HG02798 (cell line): ENCODE data around the gene KIF1B.
"Not testable (repeated sequence)": the region's sequence is repeated elsewhere in the genome, so short reads cannot be mapped to it uniquely, and the experiment has no call there.

Experiments
- ATAC-seq: cut with Tn5 transposase; IDR thresholded peaks from one replicate; pipeline ENCODE4 v1.9.1; 2021; ENCODE audit warnings: mild to moderate bottlenecking; ENCODE audit not compliant: unreplicated experiment, poor library complexity

The KIF1B gene

DNA sequence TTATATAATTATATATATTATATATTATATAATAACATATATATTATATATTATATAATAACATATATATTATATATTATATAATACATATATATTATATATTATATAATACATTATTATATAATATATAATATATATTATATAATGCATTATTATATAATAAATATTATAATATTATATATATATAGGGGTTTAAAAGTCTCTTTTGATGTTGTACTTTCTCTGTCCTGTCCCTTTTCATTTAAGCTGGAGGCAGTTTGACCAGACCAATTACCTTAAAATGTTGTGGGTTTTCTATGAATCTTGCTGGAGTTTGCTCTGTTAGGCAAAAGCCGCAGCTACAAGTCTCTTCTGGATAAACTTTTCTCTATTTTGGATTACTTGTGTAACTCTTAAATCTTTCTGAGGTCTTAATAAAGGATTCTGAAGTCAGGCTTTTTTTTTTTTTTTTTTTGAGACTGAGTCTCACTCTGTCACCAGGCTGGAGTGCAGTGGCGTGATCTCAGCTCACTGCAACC is 22.2 kb upstream of the KIF1B start:
- ATAC-seq = no peak

GRCh38 chr1:10189659-10190058 is 20.7 kb upstream of the KIF1B start:
- no peak for ATAC-seq

GRCh38 chr1:10192263-10192662 is 18.1 kb upstream of the KIF1B start:
- ATAC-seq = no peak

GRCh38 chr1:10193288-10193687 is 17.1 kb upstream of the KIF1B start:
- no peak for ATAC-seq

GRCh38 chr1:10195570-10195969 is 14.8 kb upstream of the KIF1B start:
- ATAC-seq = no peak

DNA sequence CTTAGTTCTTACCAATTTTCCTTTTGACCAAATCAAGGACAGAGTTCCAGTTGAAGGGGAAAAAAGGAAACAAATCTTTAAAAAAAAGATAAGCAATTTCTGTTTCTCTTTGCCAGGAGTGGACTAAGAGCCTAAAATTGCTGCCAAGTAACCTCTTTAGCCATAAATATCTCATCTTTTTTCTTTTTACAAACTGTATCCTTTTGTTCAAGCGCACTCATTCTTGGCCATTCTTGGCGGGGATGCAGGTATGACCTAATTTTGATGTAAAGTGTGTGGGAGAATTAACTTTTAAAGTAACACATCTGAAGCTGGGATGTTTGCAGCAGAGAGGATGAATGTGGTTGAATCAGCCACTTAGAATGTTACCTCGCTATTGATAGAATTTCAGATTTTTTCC is 13.4 kb upstream of the KIF1B start:
- no peak for ATAC-seq

DNA sequence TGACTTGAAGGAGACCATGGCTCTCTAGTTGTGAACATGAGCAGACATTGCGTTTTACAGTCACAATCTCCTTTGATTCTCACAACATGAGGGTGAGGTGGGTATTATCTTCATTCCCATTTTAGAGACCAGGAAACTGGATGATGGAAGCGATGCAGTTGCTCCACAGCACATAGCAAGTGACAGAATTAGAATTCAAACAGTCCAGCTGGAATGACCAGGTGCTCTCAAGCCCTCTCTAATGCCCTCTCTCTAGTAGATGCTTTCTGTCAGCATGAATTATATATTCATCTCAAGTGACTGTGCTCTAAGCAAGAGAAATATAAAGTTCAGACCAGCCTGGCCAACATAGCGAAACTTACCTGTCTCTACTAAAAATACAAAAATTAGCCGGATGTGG is 9.8 kb upstream of the KIF1B start:
- no peak for ATAC-seq

GRCh38 chr1:10204003-10204642 is 6.2 kb upstream of the KIF1B start:
- no peak for ATAC-seq

- ATAC-seq = not testable (repeated sequence)
These were observed 5.2 kb upstream of the KIF1B start for GRCh38 chr1:10205206-10205605.

DNA sequence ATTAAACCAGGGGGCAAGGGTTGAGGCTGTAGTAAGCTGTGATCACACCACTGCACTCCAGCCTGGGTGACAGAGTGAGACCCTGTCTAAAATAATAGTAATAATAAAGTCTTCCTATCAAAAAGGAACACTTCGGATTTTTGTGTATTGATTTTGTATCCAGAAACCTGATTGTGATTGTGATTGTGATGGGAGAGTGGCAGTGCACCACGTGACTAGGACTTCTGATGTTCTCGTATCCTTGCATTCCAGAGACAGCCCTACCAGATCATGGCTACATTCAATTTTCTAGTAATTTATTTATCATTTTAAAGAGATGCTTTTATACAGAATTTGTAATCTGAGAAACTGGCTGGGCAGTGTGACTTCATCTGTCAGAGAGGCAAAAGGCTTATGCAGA is 2.6 kb upstream of the KIF1B start:
- ATAC-seq = no peak

DNA sequence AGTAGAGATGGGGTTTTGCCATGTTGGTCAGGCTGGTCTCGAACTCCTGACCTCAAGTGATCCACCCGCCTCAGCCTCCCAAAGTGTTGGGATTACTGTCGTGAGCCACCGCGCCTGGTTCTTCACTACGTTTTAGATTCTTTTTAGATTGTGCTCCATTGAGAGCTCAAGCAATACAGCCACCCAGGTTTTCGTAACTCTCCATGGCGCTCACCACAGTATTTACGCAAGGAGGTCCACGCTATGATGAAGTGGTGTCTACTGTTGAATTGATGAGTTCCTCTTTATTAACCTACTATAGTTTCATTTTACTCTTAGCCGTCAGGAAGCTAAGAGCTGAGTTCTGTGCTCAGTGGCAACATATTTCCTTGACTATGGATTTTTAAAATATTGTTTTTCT is 1.8 kb upstream of the KIF1B start:
- ATAC-seq = no peak

- no peak for ATAC-seq
These were observed 823 bp upstream of the KIF1B start for GRCh38 chr1:10209590-10209904.

- ATAC-seq = no peak
These were observed 753 bp downstream of the KIF1B start for GRCh38 chr1:10210841-10211804.

- no peak for ATAC-seq
These were observed 1.5 kb downstream of the KIF1B start for GRCh38 chr1:10211805-10212410.

GRCh38 chr1:10212476-10212875 is 2.1 kb downstream of the KIF1B start:
- no peak for ATAC-seq

- ATAC-seq = no peak
These were observed 2.9 kb downstream of the KIF1B start for GRCh38 chr1:10213186-10213705.

- no peak for ATAC-seq
These were observed 5.8 kb downstream of the KIF1B start for GRCh38 chr1:10216090-10216749.

DNA sequence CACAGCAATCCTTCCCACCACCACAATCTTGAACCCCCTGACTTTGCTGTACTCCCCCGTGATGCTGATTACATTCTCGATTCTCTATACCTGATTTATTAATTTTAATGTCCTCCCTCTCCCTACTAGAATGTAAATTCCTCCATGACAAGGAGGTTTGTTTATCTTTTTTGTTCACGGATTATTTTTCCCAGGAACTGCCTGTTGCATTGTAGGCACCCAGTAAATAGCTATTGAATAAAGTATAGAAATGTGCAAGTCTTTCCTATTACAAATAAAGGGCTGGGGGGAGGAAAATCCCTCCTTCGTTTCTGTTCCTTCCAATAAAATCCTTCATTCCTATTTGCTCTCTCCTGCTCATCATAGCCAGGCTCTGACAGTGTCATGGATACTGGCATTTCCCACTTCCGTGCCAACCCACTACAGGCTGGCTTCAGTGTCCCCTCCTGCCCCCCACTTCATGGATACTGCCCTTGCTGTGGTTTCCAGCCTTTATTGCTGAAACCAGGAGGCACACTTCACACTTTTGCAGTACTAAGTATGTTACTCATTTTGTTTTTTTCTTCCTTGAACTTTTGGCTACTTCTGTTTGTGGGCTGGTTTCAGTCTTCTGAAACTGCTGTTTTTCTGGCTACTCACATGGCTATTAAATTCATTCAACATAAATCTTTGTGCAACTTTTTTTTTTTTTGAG is 7.5 kb downstream of the KIF1B start:
- no peak for ATAC-seq

- ATAC-seq = no peak
These were observed 9.8 kb downstream of the KIF1B start for GRCh38 chr1:10220200-10220599.

DNA sequence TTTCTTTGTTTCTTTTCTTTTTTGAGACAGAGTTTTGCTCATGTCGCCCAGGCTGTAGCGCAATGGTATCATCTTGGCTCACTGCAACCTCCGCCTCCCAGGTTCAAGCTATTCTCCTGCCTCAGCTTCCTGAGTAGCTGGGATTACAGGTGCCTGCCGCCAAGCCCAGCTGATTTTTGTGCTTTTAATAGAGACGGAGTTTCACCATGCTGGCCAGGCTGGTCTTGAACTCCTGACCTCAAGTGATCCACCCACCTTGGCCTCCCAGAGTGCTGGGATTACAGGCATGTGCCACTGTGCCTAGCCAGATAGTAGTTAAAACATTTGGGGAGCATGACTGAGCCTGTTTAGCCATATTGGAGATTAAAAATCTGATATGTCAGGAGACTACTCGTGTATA is 10.3 kb downstream of the KIF1B start:
- ATAC-seq = not testable (repeated sequence)
